Measurements from ENCODE around the gene ISX.

DNA sequence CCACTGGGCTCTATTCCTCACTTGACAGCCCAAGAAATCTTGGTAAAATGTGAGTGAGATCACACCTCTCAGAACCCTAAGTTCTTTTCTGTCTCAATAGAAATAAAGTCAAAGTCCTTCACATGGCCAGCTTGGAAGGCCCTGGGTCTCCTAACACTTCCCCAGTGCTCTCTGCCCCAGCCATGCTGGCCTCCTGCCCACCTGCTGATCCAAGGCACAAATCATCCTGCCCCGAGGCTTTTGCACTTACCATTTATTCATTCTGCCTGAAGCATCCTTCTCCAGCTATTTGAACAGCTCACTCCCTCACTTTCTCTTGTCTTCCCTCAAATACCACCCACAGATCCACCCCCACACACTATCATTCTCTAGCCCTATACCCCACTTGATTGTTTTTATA, 26.4 kb downstream of the ISX start:
- TF ChIP-seq EZH2 (IDR thresholded peaks at IDR 0.05; ENCODE audit: insufficient read depth, poor library complexity, severe bottlenecking) (no peak), EZH2phosphoT487 (IDR thresholded peaks at IDR 0.05; ENCODE audit: insufficient read depth, low read depth) (no peak)
